ENCODE results near the gene SSC5D.

DNA sequence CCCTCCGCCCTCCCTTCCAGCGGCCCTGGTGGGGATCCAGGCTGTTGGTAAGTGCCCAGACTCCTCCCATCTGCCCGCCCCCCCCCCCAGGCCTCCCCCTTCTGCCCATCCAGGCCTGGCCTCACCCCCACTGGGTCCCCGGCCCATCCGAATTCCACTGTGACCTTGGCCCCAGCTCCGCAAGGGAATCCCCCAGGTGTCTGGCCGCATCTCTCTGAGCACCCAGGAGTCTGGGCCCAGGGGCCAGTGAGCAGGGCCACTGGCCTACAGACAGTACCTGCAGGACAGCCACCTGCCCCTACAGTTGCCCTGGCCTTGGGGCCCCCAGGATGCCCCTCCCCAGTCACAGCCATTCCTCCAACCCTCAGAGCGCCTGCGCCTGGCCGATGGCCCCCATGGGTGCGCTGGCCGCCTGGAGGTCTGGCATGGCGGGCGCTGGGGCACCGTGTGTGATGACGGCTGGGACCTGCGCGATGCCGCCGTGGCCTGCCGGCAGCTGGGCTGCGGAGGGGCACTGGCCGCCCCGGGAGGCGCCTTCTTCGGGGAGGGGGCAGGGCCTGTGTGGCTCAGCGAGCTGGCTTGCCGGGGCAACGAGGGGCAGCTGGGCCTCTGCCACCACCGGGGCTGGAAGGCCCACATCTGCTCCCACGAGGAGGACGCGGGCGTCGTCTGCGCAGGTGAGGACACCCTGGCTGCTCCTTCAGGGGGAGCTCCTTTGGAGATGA lies 912 bp downstream of the SSC5D start:
- TF ChIP-seq, protein P1, sequence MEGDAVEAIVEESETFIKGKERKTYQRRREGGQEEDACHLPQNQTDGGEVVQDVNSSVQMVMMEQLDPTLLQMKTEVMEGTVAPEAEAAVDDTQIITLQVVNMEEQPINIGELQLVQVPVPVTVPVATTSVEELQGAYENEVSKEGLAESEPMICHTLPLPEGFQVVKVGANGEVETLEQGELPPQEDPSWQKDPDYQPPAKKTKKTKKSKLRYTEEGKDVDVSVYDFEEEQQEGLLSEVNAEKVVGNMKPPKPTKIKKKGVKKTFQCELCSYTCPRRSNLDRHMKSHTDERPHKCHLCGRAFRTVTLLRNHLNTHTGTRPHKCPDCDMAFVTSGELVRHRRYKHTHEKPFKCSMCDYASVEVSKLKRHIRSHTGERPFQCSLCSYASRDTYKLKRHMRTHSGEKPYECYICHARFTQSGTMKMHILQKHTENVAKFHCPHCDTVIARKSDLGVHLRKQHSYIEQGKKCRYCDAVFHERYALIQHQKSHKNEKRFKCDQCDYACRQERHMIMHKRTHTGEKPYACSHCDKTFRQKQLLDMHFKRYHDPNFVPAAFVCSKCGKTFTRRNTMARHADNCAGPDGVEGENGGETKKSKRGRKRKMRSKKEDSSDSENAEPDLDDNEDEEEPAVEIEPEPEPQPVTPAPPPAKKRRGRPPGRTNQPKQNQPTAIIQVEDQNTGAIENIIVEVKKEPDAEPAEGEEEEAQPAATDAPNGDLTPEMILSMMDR (conservative IDR thresholded peaks at IDR 0.05 in 1 of 2, IDR thresholded peaks at IDR 0.05 in 1 of 2; ENCODE audit: low read depth in 1 of 2, low read length in 2 of 2), result no peak
- no peak for TF ChIP-seq EZH2 (IDR thresholded peaks at IDR 0.05; ENCODE audit: low read length, missing control alignments)

All from fibroblast of lung (primary cell).